Stimulated activated CD4-positive, alpha-beta T cell treated with anti-CD3 and anti-CD28 coated beads, Interleukin-1b, Interleukin-23, amount 100 ng/mL, for 4 hours (primary cell): ENCODE data around the gene SEMA6A.

Source experiments
- DNase-seq, 2 donors: peaks; one replicate each; pipeline ENCODE4 v3.0.0-alpha.2; 2020; ENCODE audit warnings: low read depth in 2 of 2

Gene SEMA6A

GRCh38 chr5:116404016-116404415 is 170.6 kb downstream of the SEMA6A start:
- no peak for DNase-seq

- DNase-seq: no peak
Observed at GRCh38 chr5:116402235-116402634, 172.4 kb downstream of the SEMA6A start.

DNA sequence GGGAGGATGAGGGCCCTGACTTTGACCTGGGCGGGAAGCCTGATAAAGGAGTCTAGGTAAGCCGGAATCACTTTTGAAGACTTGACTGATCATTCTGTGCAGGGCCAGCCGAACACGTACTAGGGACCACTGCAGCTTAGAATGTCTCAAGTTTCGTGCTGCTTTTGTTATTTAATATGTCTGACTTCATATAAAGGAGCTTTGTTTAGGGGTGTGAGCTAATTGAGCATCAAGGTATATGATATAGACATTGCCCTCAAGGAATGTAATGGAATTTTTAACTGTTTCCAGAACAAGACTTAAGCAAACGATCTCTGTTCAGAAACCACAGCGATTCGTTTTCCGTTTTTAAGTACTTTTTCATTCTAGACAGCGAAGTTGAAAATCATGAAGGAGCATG is 173.0 kb downstream of the SEMA6A start:
- no peak for DNase-seq

- no peak for DNase-seq
Observed at GRCh38 chr5:116396476-116397099, 178.0 kb downstream of the SEMA6A start.

- DNase-seq: no peak
Observed at GRCh38 chr5:116395631-116396203, 178.9 kb downstream of the SEMA6A start.

DNA sequence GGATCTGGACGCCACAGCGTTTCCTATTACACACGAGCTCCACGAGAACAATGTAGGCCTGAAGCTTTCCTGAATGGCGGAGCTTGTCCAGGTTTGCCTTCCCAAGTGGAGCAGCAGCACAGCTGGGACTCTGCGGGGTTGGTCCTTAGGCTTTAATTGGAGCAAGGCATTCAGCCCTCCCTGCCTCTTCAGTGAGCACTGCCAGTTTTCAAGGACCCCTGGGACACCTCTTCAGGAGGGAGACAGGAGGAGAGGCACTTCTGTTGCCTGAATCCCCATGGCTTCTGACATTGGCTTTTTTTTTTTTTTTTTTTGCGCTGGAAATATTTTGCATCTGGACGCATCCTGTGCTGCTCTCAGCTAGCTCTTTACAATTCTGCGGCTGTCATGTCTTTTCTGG is 179.4 kb downstream of the SEMA6A start:
- DNase-seq: no peak

DNA sequence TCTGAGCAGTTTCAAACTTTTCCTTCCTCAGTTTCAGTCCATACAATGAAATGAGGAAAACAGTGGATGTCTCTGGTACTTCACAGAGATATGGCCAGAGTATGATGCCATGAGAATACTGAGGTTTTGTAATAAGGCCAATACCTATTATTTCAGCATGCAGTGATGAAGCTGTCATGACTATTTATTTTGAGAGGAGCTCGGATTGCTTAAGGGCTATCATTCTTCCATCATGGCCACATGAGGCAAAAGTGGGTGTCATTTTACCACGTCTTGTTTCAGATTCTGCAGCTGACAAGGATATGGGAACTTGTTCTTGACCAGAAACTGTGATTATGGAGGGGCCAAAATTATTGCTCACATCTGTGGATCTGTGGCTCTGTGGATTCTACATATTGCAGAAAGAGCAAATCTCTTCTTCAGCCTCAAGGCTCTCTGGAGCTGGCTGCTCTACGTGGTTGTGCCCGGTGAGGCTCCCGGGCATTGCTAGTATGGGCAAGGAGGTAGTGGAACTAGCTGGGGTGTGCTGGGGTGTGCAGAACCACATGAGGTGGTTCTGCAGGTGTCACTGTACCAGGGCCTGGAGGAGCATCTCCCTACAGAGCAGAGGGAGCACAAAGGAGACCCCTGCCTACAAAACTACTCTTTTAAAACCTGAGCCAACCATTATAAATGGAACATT is 180.3 kb downstream of the SEMA6A start:
- no peak for DNase-seq
